ENCODE measurements around the gene NKIRAS2.

NKIRAS2 gene

DNA sequence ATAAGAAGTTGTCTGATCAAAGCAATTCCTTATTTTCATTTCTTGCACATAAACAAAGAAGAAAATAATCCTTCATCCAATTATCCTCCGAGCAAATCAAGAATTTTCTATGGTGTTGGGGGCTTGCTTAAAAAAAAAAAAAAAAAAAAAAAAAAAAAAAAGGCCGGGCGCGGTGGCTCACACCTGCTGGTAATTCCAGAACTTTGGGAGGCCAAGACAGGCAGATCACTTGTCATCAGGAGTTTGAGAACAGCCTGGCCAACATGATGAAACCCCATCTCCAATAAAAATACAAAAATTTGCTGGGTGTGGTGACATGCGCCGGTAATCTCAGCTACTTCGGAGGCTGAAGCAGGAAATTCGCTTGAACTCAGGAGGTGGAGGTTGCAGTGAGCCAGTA lies 34.0 kb upstream of the NKIRAS2 start:
- DNase-seq (ENCODE audit: low spot score in 2 of 2), result no peak
- Histone ChIP-seq H3K4me3 (no peak overlapping the region), H3K36me3 (replicated peaks) (peaks cover 84% of the 10 kb centered on the region), H3K27me3 (ENCODE audit: low read depth) (no peaks in the 10 kb centered on the region), H3K9me3 (no peaks in the 10 kb centered on the region), H3K4me1 (no peaks in the 10 kb centered on the region)
- in situ Hi-C loops (cut with MboI; ENCODE audit: low sequenced_read_pairs), result no loop called here

DNA sequence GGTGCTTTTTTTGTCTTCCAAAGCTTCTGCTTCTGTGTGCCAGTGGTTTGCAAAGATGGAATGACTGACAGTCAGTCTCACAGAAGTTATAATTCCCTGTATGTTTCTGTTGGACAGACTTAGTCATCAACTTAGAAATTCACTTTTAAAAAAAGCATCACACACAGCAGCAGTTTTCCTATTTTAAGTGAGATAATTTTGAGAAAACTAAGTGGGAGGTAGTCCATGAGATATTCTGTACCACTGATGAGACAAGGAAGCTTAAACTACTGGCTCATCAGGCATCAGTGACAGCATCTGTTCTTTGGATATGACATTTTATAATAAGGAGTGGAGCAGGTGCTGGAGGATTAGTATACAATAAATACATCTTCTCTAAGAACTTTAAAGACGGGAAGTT lies 33.3 kb upstream of the NKIRAS2 start:
- Histone ChIP-seq H3K27me3 (ENCODE audit: low read depth) (no peaks in the 10 kb centered on the region), H3K36me3 (replicated peaks) (peaks cover 84% of the 10 kb centered on the region), H3K9me3 (no peaks in the 10 kb centered on the region), H3K4me1 (no peaks in the 10 kb centered on the region), H3K4me3 (no peak overlapping the region)
- DNase-seq (ENCODE audit: low spot score in 2 of 2), result no peak
- in situ Hi-C loops (cut with MboI; ENCODE audit: low sequenced_read_pairs), result no loop called here

- in situ Hi-C loops (cut with MboI; ENCODE audit: low sequenced_read_pairs), result no loop called here
- Histone ChIP-seq H3K36me3 (replicated peaks) (peaks cover 84% of the 10 kb centered on the region), H3K9me3 (no peaks in the 10 kb centered on the region), H3K4me3 (no peak overlapping the region), H3K4me1 (no peaks in the 10 kb centered on the region), H3K27me3 (ENCODE audit: low read depth) (no peaks in the 10 kb centered on the region)
- no peak for DNase-seq (ENCODE audit: low spot score in 2 of 2)
Measured at GRCh38 chr17:41987642-41988041, 32.2 kb upstream of the NKIRAS2 start.

DNA sequence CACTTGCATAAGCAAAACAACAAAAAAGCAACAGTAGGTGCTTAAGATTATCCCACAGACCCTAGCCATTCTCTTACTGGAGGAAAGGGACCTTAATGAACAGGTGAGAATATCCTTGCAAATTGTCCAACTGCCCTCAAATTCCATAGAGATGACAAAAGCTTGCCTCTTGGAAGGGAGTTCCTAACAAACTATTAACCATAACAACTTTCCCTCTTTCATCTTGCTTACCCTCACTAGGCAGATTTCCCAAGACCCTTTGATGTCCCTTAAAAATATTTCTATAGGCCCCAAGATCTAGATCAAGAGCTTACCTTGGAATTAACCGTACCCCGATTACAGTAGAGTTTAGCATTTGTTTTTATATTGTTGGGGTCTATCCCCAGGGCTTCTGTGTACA lies 31.5 kb upstream of the NKIRAS2 start:
- Histone ChIP-seq H3K4me1 (no peaks in the 10 kb centered on the region), H3K27me3 (ENCODE audit: low read depth) (no peaks in the 10 kb centered on the region), H3K36me3 (replicated peaks) (peaks cover 84% of the 10 kb centered on the region), H3K9me3 (no peaks in the 10 kb centered on the region), H3K4me3 (no peak overlapping the region)
- no peak for DNase-seq (ENCODE audit: low spot score in 2 of 2)
- in situ Hi-C loops (cut with MboI; ENCODE audit: low sequenced_read_pairs), result no loop called here

DNA sequence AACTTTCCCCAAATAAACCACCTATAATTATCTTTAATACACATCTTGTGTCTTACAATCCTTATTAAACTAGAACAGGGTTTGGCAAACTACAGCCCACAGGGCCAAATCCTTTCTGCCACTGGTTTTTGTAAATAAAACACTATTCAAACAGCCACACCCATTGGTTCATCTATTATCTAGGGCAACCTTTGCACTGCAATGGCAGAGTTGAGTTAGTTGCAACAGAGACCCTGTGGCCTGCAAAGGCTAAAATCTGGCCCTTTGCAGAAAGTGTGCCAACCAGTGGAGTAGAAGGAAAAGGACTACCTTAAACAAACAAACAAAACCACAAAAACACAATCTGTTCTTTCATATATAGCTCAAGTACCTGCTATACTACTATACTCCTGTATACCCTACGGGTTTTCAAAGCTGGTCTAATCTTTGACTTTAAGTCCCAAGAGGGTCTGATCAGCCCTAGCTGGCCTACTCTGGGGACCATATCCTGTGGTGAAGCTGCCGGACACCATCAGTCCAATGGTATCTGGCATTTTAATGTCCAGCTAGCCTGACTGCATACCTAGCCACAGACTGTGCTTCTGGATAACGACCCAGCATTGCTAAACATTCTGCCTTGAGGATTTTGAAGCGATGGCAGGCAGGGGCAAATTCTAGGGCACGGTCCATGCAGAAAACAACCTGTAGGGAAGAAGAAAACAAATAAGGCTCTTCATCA lies 30.0 kb upstream of the NKIRAS2 start:
- Histone ChIP-seq H3K4me1 (no peaks in the 10 kb centered on the region), H3K9me3 (no peaks in the 10 kb centered on the region), H3K4me3 (no peak overlapping the region), H3K36me3 (replicated peaks) (peaks cover 82% of the 10 kb centered on the region), H3K27me3 (ENCODE audit: low read depth) (no peaks in the 10 kb centered on the region)
- in situ Hi-C loops (cut with MboI; ENCODE audit: low sequenced_read_pairs), result no loop called here
- no peak for DNase-seq (ENCODE audit: low spot score in 2 of 2)

GRCh38 chr17:41992576-41992975 lies 27.3 kb upstream of the NKIRAS2 start:
- Histone ChIP-seq H3K27me3 (ENCODE audit: low read depth) (no peaks in the 10 kb centered on the region), H3K4me1 (no peaks in the 10 kb centered on the region), H3K4me3 (no peak overlapping the region), H3K36me3 (replicated peaks) (peaks cover 89% of the 10 kb centered on the region), H3K9me3 (no peaks in the 10 kb centered on the region)
- DNase-seq (ENCODE audit: low spot score in 2 of 2), result no peak
- in situ Hi-C loops (cut with MboI; ENCODE audit: low sequenced_read_pairs), result no loop called here

DNA sequence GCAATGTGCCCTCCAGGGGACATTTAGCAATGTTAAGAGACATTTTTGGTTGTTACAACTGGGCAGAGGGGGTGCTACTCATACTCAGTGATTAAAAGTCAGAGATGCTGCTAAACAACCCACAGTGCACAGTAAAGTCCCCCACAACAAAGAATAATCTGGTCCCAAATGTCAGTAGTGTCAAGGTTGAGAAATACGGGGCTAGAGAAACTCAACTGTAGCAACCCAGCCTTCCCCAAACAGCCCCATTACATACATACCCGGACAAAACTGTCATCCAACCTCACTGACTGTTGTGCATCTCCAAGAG lies 23.1 kb upstream of the NKIRAS2 start:
- Histone ChIP-seq H3K4me1 (no peaks in the 10 kb centered on the region), H3K9me3 (no peaks in the 10 kb centered on the region), H3K36me3 (replicated peaks) (peaks cover 91% of the 10 kb centered on the region), H3K27me3 (ENCODE audit: low read depth) (no peaks in the 10 kb centered on the region), H3K4me3 (no peak overlapping the region)
- in situ Hi-C loops (cut with MboI; ENCODE audit: low sequenced_read_pairs), result no loop called here
- DNase-seq (ENCODE audit: low spot score in 2 of 2), result no peak

DNA sequence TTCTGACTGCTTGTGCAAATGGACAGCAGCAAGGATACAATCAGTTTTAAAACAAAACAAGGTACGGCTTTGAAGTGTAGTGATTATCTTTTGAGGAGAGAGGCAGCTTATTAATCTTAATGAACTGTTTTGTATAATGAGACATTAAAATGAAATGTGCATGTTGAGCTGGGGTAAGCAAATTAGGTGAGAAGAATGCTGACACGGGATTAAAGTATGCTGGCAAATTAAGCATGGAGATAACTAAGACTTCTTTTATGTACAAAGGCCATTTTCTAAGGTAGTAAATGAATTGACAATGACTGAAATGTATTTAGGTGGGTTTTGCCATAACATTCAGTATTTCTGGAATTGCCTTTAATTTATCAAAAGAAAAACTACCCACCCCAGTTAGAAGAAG lies 21.4 kb upstream of the NKIRAS2 start:
- H3K4me3 ChIP-seq, result no peak overlapping the region
- no peak for DNase-seq (ENCODE audit: low spot score in 2 of 2)
- H3K36me3 ChIP-seq (replicated peaks), result peaks cover 87% of the 10 kb centered on the region
- no peaks in the 10 kb centered on the region for H3K27me3 ChIP-seq (ENCODE audit: low read depth)
- peaks cover 7% of the 10 kb centered on the region; the same call in 1 of the 2 replicates for H3K4me1 ChIP-seq
- no peaks in the 10 kb centered on the region for H3K9me3 ChIP-seq
- in situ Hi-C loops (cut with MboI; ENCODE audit: low sequenced_read_pairs), result no loop called here

DNA sequence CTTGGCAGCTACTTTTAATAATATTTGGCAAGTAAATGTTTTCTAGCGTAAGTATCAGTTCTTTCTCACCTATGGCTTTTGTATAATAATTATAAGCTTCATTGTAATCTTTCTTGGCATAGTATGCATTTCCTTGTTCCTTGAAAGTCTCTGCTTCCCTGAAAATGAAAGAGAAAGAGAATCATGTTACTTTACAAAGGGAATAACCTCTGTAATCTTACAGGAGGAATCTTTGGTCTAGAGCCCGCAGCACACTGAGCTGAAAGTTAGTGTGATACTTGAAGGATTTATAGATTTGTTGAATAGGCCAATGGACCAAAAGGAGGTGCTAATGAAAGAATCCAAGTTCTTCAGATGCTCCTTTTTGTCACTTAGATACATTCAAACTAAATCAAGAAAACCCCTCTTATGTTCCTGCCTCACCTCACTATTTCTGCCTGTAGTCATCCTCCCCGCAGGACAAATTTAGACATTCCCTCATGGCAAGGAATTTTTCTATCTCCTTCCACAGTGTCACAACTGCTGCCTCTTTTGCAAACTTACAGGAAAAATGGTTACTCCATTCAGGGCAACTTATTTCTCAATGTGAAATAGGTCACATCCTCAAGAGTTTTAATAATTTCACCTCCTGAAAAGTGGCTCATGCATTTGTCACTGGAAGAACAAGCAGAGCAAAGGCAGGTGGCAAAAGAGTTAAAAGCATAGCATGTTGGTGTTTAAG lies 19.3 kb upstream of the NKIRAS2 start:
- peaks cover 74% of the 10 kb centered on the region for H3K36me3 ChIP-seq (replicated peaks)

DNA sequence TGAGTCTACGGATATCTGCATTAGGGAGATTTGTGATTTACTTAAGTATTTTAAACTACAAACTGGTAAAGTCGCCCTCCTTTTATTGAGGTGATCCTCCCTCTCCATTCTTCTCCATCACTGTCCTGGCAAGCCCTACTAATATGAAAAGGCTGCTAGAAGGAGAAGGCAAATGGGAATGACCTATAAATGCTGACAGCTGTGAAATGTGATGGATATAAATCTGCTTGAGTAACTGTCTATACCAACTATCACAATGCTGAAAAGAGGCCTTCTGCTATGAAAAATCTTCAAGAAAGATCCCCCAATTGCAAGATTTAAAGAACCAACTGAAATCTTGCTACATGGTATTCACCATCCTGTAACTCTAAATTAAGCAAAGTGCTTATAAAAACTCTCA lies 18.2 kb upstream of the NKIRAS2 start:
- no peak for DNase-seq (ENCODE audit: low spot score in 2 of 2)
- H3K4me3 ChIP-seq, result no peak overlapping the region
- in situ Hi-C loops (cut with MboI; ENCODE audit: low sequenced_read_pairs), result no loop called here
- H3K9me3 ChIP-seq, result no peaks in the 10 kb centered on the region
- H3K27me3 ChIP-seq (ENCODE audit: low read depth), result no peaks in the 10 kb centered on the region
- H3K36me3 ChIP-seq (replicated peaks), result peaks cover 62% of the 10 kb centered on the region
- H3K4me1 ChIP-seq, result peaks cover 9% of the 10 kb centered on the region; the same call in 1 of the 2 replicates

More for the DNA sequence above, 19.3 kb upstream of the NKIRAS2 start:
- in situ Hi-C loops (cut with MboI; ENCODE audit: low sequenced_read_pairs), result no loop called here
- no peak for DNase-seq (ENCODE audit: low spot score in 2 of 2)
- H3K4me3 ChIP-seq, result no peak overlapping the region
- H3K27me3 ChIP-seq (ENCODE audit: low read depth), result no peaks in the 10 kb centered on the region
- no peaks in the 10 kb centered on the region for H3K9me3 ChIP-seq
- peaks cover 9% of the 10 kb centered on the region; the same call in 1 of the 2 replicates for H3K4me1 ChIP-seq

GRCh38 chr17:42002175-42002791 lies 17.6 kb upstream of the NKIRAS2 start:
- H3K27me3 ChIP-seq (ENCODE audit: low read depth), result no peaks in the 10 kb centered on the region
- DNase-seq (ENCODE audit: low spot score in 2 of 2), result no peak
- peaks cover 9% of the 10 kb centered on the region; the same call in 1 of the 2 replicates for H3K4me1 ChIP-seq
- no peak overlapping the region for H3K4me3 ChIP-seq
- H3K9me3 ChIP-seq, result no peaks in the 10 kb centered on the region
- in situ Hi-C loops (cut with MboI; ENCODE audit: low sequenced_read_pairs), result no loop called here
- peaks cover 57% of the 10 kb centered on the region for H3K36me3 ChIP-seq (replicated peaks)

- in situ Hi-C loops (cut with MboI; ENCODE audit: low sequenced_read_pairs), result no loop called here
- Histone ChIP-seq H3K9me3 (no peaks in the 10 kb centered on the region), H3K4me1 (peaks cover 9% of the 10 kb centered on the region; the same call in 1 of the 2 replicates), H3K27me3 (ENCODE audit: low read depth) (no peaks in the 10 kb centered on the region), H3K36me3 (replicated peaks) (peaks cover 51% of the 10 kb centered on the region), H3K4me3 (no peak overlapping the region)
- DNase-seq (ENCODE audit: low spot score in 2 of 2), result no peak
Measured at GRCh38 chr17:42002792-42003301, 17.0 kb upstream of the NKIRAS2 start.

DNA sequence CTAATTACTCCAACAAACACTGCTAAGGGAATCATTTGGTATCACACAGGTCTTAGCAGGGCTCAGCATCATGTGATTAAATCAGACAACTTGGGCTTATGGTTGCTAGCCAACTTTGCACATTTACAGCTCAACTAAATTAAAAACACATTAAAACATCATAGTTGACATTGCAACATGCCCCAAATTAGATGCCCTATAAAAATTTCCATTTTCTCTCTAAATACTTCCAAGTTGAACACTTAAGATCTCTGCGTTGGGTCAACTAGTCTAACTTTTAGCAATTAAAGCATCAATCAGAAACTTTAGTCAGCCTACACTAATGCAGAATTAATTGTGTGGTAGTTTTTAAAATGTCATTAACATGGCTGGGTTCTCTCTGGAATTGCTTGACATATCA lies 14.7 kb upstream of the NKIRAS2 start:
- in situ Hi-C loops (cut with MboI; ENCODE audit: low sequenced_read_pairs), result no loop called here
- no peaks in the 10 kb centered on the region for H3K27me3 ChIP-seq (ENCODE audit: low read depth)
- no peak for DNase-seq (ENCODE audit: low spot score in 2 of 2)
- H3K9me3 ChIP-seq, result no peaks in the 10 kb centered on the region
- H3K36me3 ChIP-seq (replicated peaks), result peaks cover 41% of the 10 kb centered on the region
- no peak overlapping the region for H3K4me3 ChIP-seq
- H3K4me1 ChIP-seq, result peaks cover 9% of the 10 kb centered on the region; the same call in 1 of the 2 replicates

DNA sequence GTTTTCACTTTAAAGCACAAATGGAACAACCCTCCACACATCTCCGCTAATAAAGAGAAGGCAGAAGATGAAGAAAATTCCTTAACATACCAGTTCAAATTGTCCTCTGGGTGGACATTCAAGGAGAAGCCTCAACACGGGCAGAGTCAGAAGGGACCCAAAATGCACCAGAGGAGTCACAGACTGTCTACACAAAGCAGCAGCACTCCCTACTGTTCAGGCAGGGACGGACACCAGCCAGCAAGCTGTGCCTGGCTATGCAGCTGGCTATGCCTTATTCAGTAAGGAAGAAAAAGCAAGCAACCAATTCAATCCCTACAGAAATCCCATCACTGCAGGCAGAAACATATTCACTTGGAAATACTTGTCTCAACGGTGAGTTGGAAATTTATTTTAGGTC lies 10.7 kb upstream of the NKIRAS2 start:
- no peak overlapping the region for H3K4me3 ChIP-seq
- H3K9me3 ChIP-seq, result no peaks in the 10 kb centered on the region
- no peaks in the 10 kb centered on the region for H3K27me3 ChIP-seq (ENCODE audit: low read depth)
- H3K36me3 ChIP-seq (replicated peaks), result peaks cover 22% of the 10 kb centered on the region; the same call in 1 of the 2 replicates
- in situ Hi-C loops (cut with MboI; ENCODE audit: low sequenced_read_pairs), result no loop called here
- DNase-seq (ENCODE audit: low spot score in 2 of 2), result no peak
- H3K4me1 ChIP-seq, result peaks cover 33% of the 10 kb centered on the region
